ENCODE data around the gene ESYT1.
"Not testable (repeated sequence)": the region's sequence is repeated elsewhere in the genome, so short reads cannot be mapped to it uniquely, and the experiment has no call there.

The ESYT1 gene

DNA sequence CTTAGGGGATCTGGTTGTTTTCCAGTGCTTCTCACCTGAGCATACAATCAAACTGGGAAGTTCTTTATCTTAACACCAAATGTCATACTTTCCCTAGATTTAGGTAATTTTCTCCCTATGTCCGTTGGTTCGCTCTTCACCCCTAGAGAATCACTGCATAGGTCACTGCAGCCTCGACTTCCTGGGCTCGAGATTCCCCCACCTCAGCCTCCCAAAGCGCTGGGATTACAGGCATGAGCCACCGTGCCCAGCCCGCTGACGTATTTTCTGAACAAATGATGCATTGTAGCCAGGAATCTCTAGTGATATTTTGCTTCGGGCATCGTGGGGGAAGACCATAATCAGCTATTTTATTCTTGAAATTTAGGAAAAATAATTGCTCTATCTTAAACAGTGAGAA, 12.7 kb upstream of the ESYT1 start:
- peak overlapping the region; percentile 96 for H3K4me3 ChIP-seq (ENCODE audit: low read length)
- DNase-seq (ENCODE audit: low read depth) = no peak
- TF ChIP-seq, protein P1, sequence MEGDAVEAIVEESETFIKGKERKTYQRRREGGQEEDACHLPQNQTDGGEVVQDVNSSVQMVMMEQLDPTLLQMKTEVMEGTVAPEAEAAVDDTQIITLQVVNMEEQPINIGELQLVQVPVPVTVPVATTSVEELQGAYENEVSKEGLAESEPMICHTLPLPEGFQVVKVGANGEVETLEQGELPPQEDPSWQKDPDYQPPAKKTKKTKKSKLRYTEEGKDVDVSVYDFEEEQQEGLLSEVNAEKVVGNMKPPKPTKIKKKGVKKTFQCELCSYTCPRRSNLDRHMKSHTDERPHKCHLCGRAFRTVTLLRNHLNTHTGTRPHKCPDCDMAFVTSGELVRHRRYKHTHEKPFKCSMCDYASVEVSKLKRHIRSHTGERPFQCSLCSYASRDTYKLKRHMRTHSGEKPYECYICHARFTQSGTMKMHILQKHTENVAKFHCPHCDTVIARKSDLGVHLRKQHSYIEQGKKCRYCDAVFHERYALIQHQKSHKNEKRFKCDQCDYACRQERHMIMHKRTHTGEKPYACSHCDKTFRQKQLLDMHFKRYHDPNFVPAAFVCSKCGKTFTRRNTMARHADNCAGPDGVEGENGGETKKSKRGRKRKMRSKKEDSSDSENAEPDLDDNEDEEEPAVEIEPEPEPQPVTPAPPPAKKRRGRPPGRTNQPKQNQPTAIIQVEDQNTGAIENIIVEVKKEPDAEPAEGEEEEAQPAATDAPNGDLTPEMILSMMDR (conservative IDR thresholded peaks at IDR 0.05; ENCODE audit: low read depth, low read length) = no peak

DNA sequence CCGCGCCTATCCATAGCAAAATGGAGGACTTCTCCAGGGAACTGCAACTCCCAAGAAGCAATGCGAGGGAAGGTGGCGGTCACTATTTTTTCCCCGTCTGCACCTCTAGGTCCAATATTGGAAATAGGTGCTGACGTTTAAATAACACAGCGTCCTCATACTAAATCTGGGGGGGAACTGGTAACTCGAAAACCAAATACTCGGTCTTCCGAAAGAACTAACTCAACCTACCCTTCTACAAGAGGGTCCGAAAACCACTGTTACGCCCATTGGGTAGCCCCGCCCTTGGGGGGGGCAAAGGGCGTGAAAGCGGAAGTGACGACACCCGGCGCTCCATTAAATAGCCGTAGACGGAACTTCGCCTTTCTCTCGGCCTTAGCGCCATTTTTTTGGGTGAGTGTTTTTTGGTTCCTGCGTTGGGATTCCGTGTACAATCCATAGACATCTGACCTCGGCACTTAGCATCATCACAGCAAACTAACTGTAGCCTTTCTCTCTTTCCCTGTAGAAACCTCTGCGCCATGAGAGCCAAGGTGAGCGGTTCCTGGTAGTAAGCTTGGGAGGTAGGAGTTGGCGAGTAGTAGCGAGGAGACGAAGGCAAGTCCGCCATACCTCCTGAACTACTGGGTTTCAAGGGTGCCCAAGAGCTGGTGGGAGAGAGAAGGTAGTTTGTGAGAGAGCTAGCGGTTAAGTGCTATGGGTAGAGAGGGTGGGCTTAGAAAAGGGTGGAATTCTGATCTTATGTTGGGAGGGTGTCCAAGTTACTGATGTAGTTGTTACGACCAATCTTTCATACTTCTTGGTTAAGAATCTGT, 11.6 kb upstream of the ESYT1 start, which contains the start of gene RPL41:
Gene RPL41 (plus strand): TSS at position 367 of the 815 bp plus-strand sequence.
- TF ChIP-seq, protein P1 (conservative IDR thresholded peaks at IDR 0.05; ENCODE audit: low read depth, low read length) = no peak
- peak; percentile 70 for DNase-seq (ENCODE audit: low read depth)

DNA sequence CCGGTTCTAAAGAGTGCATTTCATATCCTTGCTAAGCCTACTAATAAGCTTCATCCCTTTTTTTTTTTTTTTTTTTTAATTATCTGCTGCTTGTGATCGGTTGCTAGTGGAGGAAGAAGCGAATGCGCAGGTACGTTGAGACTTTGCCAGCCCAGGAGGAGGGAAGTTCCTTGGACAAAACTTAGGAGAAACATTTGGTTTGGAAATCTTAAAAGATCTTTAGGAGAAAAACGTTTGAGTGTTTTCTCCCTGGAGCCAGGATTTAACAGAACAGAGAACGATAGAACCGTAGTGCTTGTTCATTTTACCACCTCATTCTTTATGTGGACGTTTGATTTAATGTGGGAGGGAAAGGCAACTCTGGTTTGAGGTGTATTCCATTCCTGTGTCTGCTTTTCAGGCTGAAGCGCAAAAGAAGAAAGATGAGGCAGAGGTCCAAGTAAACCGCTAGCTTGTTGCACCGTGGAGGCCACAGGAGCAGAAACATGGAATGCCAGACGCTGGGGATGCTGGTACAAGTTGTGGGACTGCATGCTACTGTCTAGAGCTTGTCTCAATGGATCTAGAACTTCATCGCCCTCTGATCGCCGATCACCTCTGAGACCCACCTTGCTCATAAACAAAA, 10.9 kb upstream of the ESYT1 start:
- DNase-seq (ENCODE audit: low read depth) = not testable (repeated sequence)
- H3K4me3 ChIP-seq (ENCODE audit: low read length) = peak overlapping the region; percentile 96

More for the DNA sequence above, 11.6 kb upstream of the ESYT1 start, which contains the start of gene RPL41:
- H3K4me3 ChIP-seq (ENCODE audit: low read length) = peak within 1 kb of the TSS; percentile 96

DNA sequence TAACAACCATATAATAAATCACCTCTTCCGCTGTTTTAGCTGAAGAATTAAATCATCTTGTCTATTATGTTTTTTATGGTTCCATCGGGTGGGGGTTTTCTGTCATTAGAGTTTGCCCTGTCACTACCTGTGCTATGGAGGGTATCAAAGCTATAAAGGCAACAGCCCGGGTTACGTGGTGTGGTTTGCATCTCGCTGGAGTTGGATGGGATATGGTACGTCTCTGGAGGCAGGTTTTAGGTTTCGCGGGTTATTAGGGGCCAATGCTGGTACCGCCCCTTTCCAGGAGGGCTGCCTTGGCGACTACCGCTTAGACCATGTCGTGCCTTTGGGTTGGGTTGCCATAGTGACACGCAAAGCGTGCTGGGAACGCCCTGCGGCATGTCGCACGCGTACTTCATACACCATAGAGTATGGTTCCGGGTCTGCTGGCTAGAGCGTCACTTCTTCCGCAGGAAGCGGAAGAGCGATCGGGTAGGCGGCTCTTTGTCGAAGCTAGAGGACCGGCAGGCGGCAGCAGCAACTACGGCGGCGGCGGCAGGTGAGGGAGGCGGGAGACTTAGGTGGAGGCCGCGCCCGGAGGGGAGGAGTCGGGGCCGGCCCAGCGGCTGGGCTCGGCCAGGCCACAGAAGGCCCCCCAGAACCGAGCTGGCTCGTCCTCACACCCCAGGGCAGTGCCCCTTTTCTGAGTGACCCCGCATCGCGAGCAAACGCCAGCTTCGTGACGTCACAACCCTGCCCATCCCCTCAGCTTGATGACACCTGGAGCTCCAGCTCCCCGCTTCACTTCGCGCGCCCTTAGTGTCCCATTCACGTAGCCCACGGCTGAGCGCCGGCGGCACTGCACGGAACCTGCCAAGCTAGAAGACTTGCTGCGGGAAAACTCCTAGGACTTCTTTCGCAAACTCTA, 10.0 kb upstream of the ESYT1 start, which contains the start of gene ZC3H10:
Gene ZC3H10 (plus strand): TSS at position 489 of the 910 bp plus-strand sequence. CDS start 2,297 bp downstream, outside the sequence.
- peak; percentile 98 for DNase-seq (ENCODE audit: low read depth)
- TF ChIP-seq, protein P1 (conservative IDR thresholded peaks at IDR 0.05; ENCODE audit: low read depth, low read length) = peak; percentile 49
- H3K4me3 ChIP-seq (ENCODE audit: low read length) = peak within 1 kb of the TSS; percentile 96

DNA sequence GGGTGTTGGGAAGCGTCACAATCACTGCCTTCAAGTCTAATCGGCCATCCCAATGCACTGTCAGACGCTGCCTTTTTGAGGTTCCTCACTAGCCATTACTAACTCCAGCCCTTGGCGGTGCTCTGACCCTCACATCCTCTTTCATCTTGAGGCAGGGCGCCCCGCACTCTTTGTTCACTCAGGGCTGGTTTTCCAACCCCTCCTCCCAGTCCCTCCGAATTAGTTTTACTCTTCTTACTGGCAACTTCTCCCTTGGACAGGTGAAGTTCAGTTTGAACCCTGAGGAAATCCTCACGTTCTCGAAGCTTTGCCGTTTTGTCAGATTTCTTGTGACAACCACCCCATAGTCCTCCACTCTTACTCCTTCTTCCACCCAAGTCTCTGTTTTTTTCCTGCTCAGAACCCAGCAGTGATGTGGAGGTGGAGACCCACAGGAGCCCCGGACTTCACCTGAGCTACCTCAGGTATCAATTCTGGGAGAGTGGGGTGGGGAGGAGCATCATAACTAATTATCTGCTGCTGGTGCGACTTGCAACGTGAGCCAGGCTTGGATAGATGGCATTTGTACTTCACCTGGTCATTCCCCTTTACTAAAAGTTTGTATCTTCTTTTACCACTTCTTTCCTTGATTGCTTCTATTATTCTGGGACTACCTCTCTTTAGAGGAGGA, 9.2 kb upstream of the ESYT1 start:
- peak overlapping the region; percentile 86 for H3K4me3 ChIP-seq (ENCODE audit: low read length)
- no peak for DNase-seq (ENCODE audit: low read depth)
- TF ChIP-seq, protein P1 (conservative IDR thresholded peaks at IDR 0.05; ENCODE audit: low read depth, low read length) = no peak

DNA sequence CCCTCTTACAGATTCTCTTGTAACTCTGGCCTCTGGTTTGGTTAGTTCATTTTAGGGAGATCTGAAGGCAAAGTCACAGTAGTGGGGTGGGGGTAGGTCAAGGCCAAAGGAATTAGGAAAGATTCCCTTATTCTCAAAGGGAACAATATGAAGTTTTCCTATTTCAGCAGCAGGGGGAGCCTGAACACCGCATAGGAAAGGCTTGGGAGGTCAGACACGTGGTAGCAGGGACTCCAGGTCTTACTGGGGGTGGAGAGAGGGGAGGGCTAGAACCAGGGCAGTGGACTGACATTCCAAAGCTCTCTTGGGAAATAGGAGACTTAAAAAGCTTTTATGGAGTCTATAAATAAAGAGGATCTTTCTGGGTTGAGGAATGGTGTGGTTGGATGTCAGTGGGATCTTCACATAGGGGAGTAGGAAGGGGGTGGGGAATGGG, 8.7 kb upstream of the ESYT1 start:
- TF ChIP-seq, protein P1 (conservative IDR thresholded peaks at IDR 0.05; ENCODE audit: low read depth, low read length) = peak; percentile 82
- H3K4me3 ChIP-seq (ENCODE audit: low read length) = peak overlapping the region; percentile 86
- DNase-seq (ENCODE audit: low read depth) = peak; percentile 80
